ENCODE results near the gene ROR1. TPM values are rescaled to one million over a fixed set of nuclear protein-coding genes. Genes with fewer than 3 reads are reported as not detected.

ROR1 gene
- total RNA-seq, 2 experiments from 2014 or later, result not detected

DNA sequence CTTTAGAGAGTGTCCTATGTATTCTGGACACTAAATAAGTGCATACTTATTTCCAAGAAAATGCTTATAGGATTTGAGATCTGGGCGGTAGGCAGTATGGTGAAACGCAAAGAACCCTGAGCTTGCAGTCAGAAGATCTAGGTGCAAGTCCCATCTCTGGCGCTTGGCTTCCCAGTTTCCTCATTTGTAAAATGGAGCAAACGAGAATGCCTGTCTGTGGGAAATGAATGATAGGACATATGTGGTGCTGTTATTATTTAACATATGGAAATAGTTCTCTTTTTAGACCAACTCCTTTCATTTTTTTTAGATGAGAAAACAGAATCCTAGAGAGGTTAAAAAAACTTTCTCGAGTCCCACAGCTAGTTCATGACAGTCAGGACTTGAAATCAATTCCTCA lies 25.2 kb upstream of the ROR1 start:
- DNase-seq, result no peak
- H3K9me3 Mint-ChIP-seq, result no peaks in the 10 kb centered on the region
- ChIA-PET POLR2A (no interaction called here), CTCF (interaction anchor here (1.2 to 1.3 kb wide), 2 partner anchors 57 to 389 kb away, joined by 4 read pairs; no protein-coding TSS in a partner anchor)
- peaks cover 1% of the 10 kb centered on the region for H3K27me3 Mint-ChIP-seq
- TF ChIP-seq, protein P1, sequence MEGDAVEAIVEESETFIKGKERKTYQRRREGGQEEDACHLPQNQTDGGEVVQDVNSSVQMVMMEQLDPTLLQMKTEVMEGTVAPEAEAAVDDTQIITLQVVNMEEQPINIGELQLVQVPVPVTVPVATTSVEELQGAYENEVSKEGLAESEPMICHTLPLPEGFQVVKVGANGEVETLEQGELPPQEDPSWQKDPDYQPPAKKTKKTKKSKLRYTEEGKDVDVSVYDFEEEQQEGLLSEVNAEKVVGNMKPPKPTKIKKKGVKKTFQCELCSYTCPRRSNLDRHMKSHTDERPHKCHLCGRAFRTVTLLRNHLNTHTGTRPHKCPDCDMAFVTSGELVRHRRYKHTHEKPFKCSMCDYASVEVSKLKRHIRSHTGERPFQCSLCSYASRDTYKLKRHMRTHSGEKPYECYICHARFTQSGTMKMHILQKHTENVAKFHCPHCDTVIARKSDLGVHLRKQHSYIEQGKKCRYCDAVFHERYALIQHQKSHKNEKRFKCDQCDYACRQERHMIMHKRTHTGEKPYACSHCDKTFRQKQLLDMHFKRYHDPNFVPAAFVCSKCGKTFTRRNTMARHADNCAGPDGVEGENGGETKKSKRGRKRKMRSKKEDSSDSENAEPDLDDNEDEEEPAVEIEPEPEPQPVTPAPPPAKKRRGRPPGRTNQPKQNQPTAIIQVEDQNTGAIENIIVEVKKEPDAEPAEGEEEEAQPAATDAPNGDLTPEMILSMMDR (IDR thresholded peaks at IDR 0.05), result no peak
- no peaks in the 10 kb centered on the region for H3K4me1 Mint-ChIP-seq (ENCODE audit: low read depth)
- no peak for ATAC-seq
- no peaks in the 10 kb centered on the region for H3K36me3 Mint-ChIP-seq (ENCODE audit: low read depth)
- H3K4me3 Mint-ChIP-seq, result no peak overlapping the region
- H3K27ac Mint-ChIP-seq, result no peak overlapping the region
- intact Hi-C loops (cut with micrococcal nuclease), result no loop called here

DNA sequence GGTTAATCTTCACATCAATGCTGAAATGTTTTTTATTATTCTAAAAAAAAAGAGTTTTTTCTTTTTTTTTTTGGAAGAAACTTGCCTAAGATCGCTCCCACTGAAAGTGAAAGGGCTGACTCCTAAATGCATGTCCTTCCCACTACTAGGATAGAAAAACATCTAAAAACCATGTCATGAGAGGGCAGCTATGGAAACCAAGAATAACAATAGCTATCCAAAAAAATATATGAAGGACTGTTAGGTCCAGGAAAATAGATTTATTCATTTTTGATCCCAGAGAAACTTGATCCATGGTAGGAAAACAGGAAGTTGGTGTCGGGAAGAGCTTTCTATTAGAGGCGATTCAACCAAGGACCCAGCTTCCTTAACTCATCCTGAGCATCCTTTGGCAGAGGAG lies 23.1 kb upstream of the ROR1 start:
- no peaks in the 10 kb centered on the region for H3K4me1 Mint-ChIP-seq (ENCODE audit: low read depth)
- peaks cover 1% of the 10 kb centered on the region for H3K27me3 Mint-ChIP-seq
- no peaks in the 10 kb centered on the region for H3K36me3 Mint-ChIP-seq (ENCODE audit: low read depth)
- no peak overlapping the region for H3K4me3 Mint-ChIP-seq
- CTCF ChIA-PET, result interaction anchor here (1.6 kb wide), 1 partner anchor 386 kb away, joined by 3 read pairs; no protein-coding TSS in a partner anchor
- POLR2A ChIA-PET, result no interaction called here
- DNase-seq, result no peak
- no peak for ATAC-seq
- intact Hi-C loops (cut with micrococcal nuclease), result no loop called here
- H3K27ac Mint-ChIP-seq, result no peak overlapping the region
- H3K9me3 Mint-ChIP-seq, result no peaks in the 10 kb centered on the region
- TF ChIP-seq, protein P1 (IDR thresholded peaks at IDR 0.05), result no peak

DNA sequence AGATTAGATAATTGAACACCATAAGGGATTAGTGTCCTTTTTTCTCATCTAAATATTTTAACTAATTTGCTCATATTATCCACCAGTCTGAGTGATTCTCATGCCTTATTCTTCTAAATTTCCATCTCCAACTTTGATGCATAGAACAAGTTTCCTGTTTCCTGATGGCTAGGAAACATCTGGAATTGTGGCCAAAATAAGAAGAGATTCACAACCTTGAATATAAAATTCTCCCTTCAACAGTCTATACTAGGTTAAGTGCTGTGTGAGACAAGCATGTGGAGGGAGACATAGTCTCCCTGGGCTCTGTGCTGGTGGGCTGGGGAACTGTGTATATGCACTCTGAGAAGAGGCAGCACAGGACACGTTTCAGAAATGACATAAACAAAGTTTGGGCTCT lies 21.6 kb upstream of the ROR1 start:
- Mint-ChIP-seq H3K4me3 (no peak overlapping the region), H3K4me1 (ENCODE audit: low read depth) (no peaks in the 10 kb centered on the region), H3K36me3 (ENCODE audit: low read depth) (no peaks in the 10 kb centered on the region), H3K27me3 (peaks cover 1% of the 10 kb centered on the region), H3K27ac (no peak overlapping the region), H3K9me3 (no peaks in the 10 kb centered on the region)
- intact Hi-C loops (cut with micrococcal nuclease), result no loop called here
- TF ChIP-seq, protein P1 (IDR thresholded peaks at IDR 0.05), result no peak
- POLR2A ChIA-PET, result no interaction called here
- DNase-seq (no peak), ATAC-seq (no peak)
- CTCF ChIA-PET, result no interaction called here

DNA sequence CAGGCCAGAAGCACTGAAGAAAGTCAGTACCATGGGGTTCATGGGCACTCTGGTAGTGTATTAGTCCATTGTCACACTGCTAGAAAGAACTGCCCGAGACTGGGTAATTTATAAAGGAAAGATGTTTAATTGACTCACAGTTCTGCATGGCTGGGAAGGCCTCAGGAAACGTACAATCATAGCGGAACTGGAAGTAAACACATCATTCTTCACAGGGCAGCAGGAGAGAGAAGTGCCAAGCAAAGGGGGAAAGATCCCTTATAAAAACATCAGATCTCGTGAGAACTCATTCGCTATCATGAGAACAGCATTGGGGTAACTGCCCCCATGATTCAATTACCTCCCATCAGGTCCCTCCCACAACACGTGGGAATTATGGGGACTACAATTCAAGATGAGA lies 20.2 kb upstream of the ROR1 start:
- intact Hi-C loops (cut with micrococcal nuclease), result no loop called here
- H3K36me3 Mint-ChIP-seq (ENCODE audit: low read depth), result no peaks in the 10 kb centered on the region
- CTCF ChIA-PET, result interaction anchor here (1.8 kb wide), 1 partner anchor 384 kb away, joined by 3 read pairs; no protein-coding TSS in a partner anchor

DNA sequence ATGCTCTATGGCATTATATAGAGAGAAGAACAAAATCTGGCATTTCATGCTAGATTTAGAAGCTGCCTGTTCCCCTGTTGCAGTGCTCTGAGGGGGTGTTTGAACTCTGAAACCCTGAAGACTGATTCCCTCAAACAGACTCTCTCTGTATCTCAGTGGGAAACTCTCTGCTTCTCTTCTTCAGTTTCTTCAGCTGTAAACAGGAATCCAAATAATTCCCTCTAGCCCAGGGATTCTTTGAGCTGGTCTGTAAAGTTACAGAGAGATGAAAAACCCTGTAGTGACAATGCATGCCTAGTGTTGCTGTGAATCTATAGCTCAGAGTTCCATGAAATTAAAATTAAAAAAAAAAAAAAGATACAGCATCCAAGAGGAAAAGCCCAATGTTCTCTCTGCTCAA lies 17.0 kb upstream of the ROR1 start:
- no peak overlapping the region for H3K27ac Mint-ChIP-seq
- H3K36me3 Mint-ChIP-seq (ENCODE audit: low read depth), result no peaks in the 10 kb centered on the region
- CTCF ChIA-PET, result no interaction called here

More for the DNA sequence above, 20.2 kb upstream of the ROR1 start:
- no peak overlapping the region for H3K4me3 Mint-ChIP-seq
- no peaks in the 10 kb centered on the region for H3K9me3 Mint-ChIP-seq
- ATAC-seq, result no peak
- no peak overlapping the region for H3K27ac Mint-ChIP-seq
- no peak for DNase-seq
- peaks cover 1% of the 10 kb centered on the region for H3K27me3 Mint-ChIP-seq
- TF ChIP-seq, protein P1 (IDR thresholded peaks at IDR 0.05), result no peak
- H3K4me1 Mint-ChIP-seq (ENCODE audit: low read depth), result no peaks in the 10 kb centered on the region
- POLR2A ChIA-PET, result no interaction called here

More for the DNA sequence above, 17.0 kb upstream of the ROR1 start:
- POLR2A ChIA-PET, result no interaction called here
- no peaks in the 10 kb centered on the region for H3K27me3 Mint-ChIP-seq
- no peak for ATAC-seq
- no peaks in the 10 kb centered on the region for H3K4me1 Mint-ChIP-seq (ENCODE audit: low read depth)
- no peak for DNase-seq
- H3K4me3 Mint-ChIP-seq, result no peak overlapping the region
- intact Hi-C loops (cut with micrococcal nuclease), result no loop called here
- H3K9me3 Mint-ChIP-seq, result no peaks in the 10 kb centered on the region
- TF ChIP-seq, protein P1 (IDR thresholded peaks at IDR 0.05), result no peak

Data from activated CD8-positive, alpha-beta T cell treated with anti-CD3 and anti-CD28 coated beads for 36 hours (primary cell).